Right ventricle myocardium inferior (tissue), 1 donor: ENCODE results near the gene NKX2-8. TPM values are rescaled to one million over a fixed set of nuclear protein-coding genes. Genes with fewer than 3 reads are reported as not detected.

Source experiments
- ATAC-seq: fragments of 200-7000 bp; cut with Tn5 transposase; one replicate; pipeline ENCODE4 v1.9.1; 2020; ENCODE audit warnings: mild to moderate bottlenecking, moderate library complexity
- DNase-seq: peaks from one replicate; pipeline ENCODE4 v3.0.0; 2021; ENCODE audit errors: missing footprints
- intact Hi-C: fragments of 100-400 bp; cut with DNase I; formaldehyde crosslinking; loops from one replicate; pipeline ENCODE4 v1.11.0; 2022
- long read RNA-seq: library from polyadenylated mRNA; unstranded; transcript quantifications from one replicate; pipeline ENCODE4 v2.0.0, GENCODE V29; 2021
- total RNA-seq: library from RNA; stranded (reverse); fragmentation: NEBNext Ultra II Directional; extraction: Animal tissue kit (Norgen Biotek cat#: 25700); gene quantifications from one replicate; pipeline ENCODE4 v1.2.1, GENCODE V29; 2021
- donor health status: DM: no; HTN: yes; CAD: no; lungs with severe emphysema.

The NKX2-8 gene
- total RNA-seq, result not detected
- long read RNA-seq, result 0 reads

- no peak for ATAC-seq
- no peak for DNase-seq
- intact Hi-C loops, result no loop called here
Observed at GRCh38 chr14:36582011-36582873, at the start of gene NKX2-8. Gene NKX2-8, minus strand, starts transcription at chr14:36582614. Its CDS starts 225 bp downstream, at chr14:36582389.

DNA sequence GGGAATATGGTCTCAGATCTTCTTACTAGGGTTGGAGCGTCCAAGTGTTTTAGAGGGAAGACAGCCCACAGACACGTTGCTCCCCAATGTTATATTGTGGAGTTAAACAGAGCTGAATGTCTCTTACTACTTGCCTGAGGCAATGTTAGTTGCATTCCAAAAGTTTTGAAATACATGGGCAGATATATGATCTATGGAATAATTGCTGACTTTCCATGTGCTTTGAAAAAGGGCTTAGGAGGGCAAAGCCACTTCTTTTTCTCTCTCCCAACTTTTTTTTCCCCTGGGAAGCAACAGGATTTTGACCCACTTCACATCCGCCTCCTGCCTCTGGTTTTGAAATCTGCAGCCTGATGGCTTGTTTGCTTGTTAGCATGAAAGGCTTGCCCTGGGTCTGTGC is 45.6 kb upstream of the NKX2-8 start:
- no peak for ATAC-seq
- no peak for DNase-seq
- intact Hi-C loops, result no loop called here

GRCh38 chr14:36626151-36626550 is 43.7 kb upstream of the NKX2-8 start:
- intact Hi-C loops, result no loop called here
- no peak for ATAC-seq
- no peak for DNase-seq

- DNase-seq (no peak), ATAC-seq (no peak)
- intact Hi-C loops, result no loop called here
Observed at GRCh38 chr14:36625436-36625835, 43.0 kb upstream of the NKX2-8 start.

DNA sequence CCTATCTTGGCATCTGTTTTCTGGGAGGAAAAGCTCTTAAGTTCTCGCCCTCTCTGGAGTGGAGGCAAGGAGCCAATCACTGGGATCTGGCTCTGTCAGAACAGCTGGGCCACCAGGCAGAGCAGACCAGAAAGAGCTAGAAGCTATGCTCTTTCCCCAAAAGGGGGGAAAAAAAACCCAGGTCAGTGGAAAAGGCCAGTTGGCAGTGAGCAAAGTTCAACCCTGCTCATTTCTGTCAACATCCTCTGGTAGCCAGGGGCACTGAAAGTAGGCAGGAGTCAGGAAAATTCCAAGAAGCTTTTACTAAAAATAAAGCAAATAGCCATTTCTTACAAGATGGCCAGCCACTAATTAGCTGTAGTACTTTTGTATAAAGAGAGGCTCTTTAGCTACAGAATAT is 42.6 kb upstream of the NKX2-8 start:
- no peak for ATAC-seq
- intact Hi-C loops, result no loop called here
- no peak for DNase-seq

- ATAC-seq (no peak), DNase-seq (no peak)
- intact Hi-C loops, result no loop called here
Observed at GRCh38 chr14:36619853-36620252, 37.4 kb upstream of the NKX2-8 start.

DNA sequence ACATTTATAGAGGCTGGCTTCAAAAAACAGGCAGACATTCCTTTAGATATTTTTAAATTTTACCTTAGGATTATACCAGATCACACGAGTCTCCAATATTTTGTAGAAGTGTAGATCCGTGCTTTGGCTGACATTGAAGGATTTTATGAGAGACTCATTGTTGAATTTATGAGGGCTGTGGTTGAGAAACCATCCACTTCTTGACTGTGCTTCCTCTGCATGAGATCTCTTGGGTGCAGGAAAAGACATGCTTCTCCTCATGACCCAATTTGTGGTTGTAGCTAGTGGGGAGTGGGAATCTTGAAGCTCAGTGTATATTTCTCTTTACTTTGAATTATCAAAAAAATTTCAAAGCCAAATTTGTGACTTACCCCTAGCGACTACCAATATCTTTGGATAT is 36.7 kb upstream of the NKX2-8 start:
- intact Hi-C loops, result no loop called here
- ATAC-seq, result no peak

GRCh38 chr14:36618641-36619040 is 36.2 kb upstream of the NKX2-8 start:
- ATAC-seq, result no peak
- DNase-seq, result no peak
- intact Hi-C loops, result no loop called here

More for the DNA sequence above, 36.7 kb upstream of the NKX2-8 start:
- no peak for DNase-seq

DNA sequence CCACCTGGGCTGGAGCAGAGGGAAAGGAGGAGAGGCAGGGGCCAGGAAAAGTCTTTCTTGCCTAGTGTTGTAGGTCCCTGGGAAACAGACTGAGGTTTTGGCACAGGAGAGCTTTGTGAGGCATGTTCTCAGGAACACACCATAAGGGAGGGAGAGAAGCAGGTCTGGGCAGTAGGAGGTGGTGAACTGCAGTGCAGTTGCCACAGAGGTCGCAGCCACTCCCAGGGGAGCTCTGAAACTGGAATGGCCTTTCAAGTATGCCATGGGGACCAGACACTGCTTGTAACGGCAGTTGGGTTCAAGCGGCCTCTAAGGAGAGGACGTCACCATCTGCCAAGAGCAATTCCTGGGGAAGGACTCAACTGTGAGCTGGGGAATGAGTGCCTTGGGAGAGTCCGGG is 35.4 kb upstream of the NKX2-8 start:
- no peak for DNase-seq
- intact Hi-C loops, result no loop called here
- ATAC-seq, result no peak

DNA sequence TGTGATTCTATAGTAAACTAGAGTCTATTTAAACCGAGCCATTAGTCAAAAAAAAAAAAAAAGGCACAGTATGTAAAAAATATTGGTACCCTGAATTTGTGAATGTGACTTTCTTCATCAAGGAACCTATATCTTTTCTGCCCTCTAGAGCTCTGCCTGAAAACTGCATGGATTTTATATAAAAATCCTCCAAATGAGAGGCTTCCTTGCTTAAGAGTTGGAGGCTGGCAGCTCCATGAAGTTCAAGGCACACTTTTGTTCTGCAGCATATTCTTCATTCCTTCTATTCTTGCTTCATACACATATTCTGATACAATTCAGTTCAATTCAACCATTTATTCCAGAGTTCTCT is 23.1 kb upstream of the NKX2-8 start:
- no peak for DNase-seq
- intact Hi-C loops, result no loop called here
- ATAC-seq, result no peak

DNA sequence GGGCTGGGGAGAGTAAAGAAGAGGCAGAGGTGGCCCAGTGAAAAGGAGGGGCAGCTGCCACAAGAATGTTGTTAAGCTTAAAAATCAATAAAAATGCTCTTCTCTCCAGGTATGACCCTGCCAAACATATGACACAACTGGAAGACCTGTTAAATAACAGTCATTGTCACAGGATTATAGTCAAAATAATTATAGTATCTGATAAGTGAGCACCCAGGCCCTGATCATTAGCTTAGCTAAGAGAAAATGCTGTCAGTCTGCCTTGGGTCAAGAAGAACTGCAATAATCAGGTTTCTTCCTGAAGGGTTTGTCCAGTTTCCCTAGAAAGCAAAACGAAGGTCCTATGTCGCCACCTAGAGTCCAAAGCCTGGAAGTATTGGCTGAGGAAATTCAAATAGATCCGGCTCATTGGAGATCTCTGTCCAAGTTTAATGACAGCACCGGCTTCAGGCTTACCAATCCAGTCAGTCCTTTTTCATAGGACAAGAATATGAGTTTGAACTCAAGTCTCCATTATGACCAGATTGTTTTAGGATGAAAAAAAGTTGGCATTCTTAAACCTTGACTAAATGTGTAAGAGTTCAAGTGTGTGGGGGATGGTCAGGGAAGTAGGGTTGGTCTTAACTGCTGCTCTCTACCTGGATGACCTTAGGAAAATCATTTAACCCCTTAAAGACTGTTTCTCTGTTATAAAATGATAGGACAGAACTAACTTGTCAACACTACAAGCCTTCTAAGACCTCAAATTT is 22.5 kb upstream of the NKX2-8 start:
- intact Hi-C loops, result no loop called here
- no peak for ATAC-seq
- DNase-seq, result no peak

DNA sequence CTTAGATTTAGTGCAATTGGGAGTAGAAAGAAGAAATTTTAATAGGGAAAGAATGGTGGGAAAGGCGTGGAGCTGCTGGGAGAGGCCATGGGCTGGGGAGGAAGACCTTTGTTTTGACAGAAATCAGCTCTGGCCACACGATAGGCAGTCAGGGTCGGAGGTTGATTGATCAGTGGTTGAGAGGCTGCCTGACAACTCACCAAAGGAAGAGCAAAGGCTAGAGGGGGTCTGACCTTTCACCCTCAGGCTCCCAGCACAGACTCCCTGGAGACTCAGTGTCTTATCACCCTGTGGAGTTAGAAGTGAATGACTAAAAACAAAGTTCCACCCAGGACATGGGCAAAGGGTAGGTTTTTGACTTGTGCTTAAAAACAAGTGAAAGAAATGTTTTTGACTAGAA is 18.0 kb upstream of the NKX2-8 start:
- no peak for ATAC-seq
- intact Hi-C loops, result no loop called here
- DNase-seq, result no peak

DNA sequence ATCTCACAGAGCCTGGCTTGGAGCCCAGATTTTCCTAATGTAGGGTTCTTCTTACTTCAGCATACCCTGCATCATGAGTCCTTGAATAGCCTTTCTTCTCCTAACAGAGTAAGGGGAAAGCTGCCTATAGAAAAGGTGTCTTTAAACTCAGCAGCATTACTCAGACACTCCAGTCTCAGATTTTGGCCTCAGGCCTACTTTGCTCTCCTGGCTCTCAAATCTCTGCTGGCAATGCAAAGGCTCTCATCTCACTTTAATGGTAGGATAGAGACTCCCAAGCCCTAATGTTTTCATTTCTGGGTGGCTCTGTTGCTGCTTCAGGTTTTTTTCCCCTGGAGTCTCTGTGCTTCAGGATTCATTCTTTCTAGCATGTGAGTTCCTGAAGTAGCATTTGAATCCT is 9.1 kb upstream of the NKX2-8 start:
- ATAC-seq (no peak), DNase-seq (no peak)
- intact Hi-C loops, result no loop called here

DNA sequence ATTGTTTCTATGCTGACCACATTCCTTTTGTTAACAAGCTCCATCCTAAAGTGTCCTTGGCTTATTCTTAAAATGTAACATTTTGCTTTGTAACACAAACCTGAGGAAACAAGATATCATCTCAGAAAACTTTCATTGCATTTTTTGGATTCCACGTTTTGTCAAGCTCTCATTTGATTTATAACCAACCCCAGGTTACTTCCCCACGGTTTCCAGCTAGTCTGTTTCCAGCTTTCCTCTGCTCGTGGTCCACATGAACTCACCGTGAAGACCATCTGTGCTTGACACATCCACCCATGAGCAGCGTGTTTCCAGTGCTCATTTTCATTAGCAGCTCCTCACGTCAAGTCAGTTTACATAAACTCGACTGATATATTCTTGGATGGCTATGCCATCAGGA is 6.4 kb upstream of the NKX2-8 start:
- intact Hi-C loops, result no loop called here
- ATAC-seq (no peak), DNase-seq (no peak)

DNA sequence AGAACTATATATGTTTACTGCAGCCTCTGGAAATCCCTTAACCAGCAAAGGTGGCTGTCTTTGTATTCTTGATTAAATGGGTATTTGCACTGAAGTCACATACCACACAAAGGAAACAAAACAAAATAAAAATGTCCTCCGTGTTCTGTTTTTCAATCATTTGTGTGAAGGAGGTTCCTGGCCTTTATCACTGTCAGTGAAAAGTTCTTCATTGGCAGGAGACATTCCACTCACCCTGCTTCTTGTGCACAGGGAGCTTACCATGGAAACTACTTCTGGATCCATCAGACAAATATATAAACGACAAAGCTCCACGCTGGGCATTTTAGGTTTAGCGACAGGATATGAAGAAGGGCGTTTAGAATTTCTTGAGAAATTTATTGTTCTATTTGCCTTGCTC is 5.7 kb upstream of the NKX2-8 start:
- no peak for DNase-seq
- ATAC-seq, result no peak
- intact Hi-C loops, result no loop called here

GRCh38 chr14:36585100-36585499 is 2.7 kb upstream of the NKX2-8 start:
- no peak for DNase-seq
- intact Hi-C loops, result no loop called here
- no peak for ATAC-seq

- no peak for DNase-seq
Observed at GRCh38 chr14:36583893-36584811, 1.7 kb upstream of the NKX2-8 start.

GRCh38 chr14:36583242-36583892 is 953 bp upstream of the NKX2-8 start:
- ATAC-seq, result no peak
- intact Hi-C loops, result no loop called here
- DNase-seq, result no peak

More at GRCh38 chr14:36583893-36584811, 1.7 kb upstream of the NKX2-8 start:
- intact Hi-C loops, result no loop called here
- ATAC-seq, result no peak

DNA sequence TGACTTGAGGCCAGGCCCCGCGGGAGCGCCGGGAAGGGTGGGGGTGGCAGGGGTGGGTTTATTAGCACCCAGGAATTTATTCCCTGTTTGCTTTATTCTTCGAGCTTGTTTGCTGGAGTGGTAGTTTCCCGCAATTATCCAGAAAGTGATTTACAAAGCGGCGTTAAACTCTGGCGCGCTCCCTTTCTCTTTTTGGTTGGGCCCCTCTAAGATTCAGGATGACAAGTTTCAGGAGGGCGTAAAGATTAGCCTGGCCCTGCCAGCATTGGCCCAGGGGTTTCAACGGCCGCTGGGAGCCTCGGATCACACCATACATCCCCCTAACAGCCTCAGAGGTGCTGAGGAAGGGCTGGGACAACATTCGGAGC is 444 bp upstream of the NKX2-8 start:
- no peak for DNase-seq
- intact Hi-C loops, result no loop called here
- no peak for ATAC-seq
